Memory B cell (primary cell): ENCODE measurements around the gene TNFSF8.

ENCODE experiments used
- ATAC-seq: fragments of 150-1000 bp; cut with Tn5 transposase; 2 replicates; pipeline ENCODE4 v1.10.0; 2021; ENCODE audit warnings: low read depth, mild to moderate bottlenecking, moderate library complexity
- DNase-seq, 2 donors: peaks; one replicate each; pipeline ENCODE4 v3.0.0; 2022; ENCODE audit warnings: low spot score in 2 of 2
- H3K27ac Mint-ChIP-seq: one replicate; pipeline ENCODE4 v1.8.0; 2022; ENCODE audit warnings: mild to moderate bottlenecking, moderate library complexity, mixed read lengths
- H3K27me3 Mint-ChIP-seq: one replicate; pipeline ENCODE4 v1.8.0; 2022; ENCODE audit warnings: mixed read lengths
- H3K36me3 Mint-ChIP-seq: one replicate; pipeline ENCODE4 v1.8.0; 2022; ENCODE audit warnings: mild to moderate bottlenecking, mixed read lengths
- H3K4me1 Mint-ChIP-seq: one replicate; pipeline ENCODE4 v1.8.0; 2022; ENCODE audit warnings: mixed read lengths
- H3K4me3 Mint-ChIP-seq: one replicate; pipeline ENCODE4 v1.8.0; 2022; ENCODE audit warnings: mild to moderate bottlenecking, moderate library complexity, mixed read lengths
- H3K9me3 Mint-ChIP-seq: one replicate; pipeline ENCODE4 v1.8.0; 2022; ENCODE audit warnings: mixed read lengths

The TNFSF8 gene

GRCh38 chr9:114925672-114926071, 4.7 kb downstream of the TNFSF8 start:
- H3K36me3 Mint-ChIP-seq = no peaks in the 10 kb centered on the region
- H3K27ac Mint-ChIP-seq = no peak overlapping the region

DNA sequence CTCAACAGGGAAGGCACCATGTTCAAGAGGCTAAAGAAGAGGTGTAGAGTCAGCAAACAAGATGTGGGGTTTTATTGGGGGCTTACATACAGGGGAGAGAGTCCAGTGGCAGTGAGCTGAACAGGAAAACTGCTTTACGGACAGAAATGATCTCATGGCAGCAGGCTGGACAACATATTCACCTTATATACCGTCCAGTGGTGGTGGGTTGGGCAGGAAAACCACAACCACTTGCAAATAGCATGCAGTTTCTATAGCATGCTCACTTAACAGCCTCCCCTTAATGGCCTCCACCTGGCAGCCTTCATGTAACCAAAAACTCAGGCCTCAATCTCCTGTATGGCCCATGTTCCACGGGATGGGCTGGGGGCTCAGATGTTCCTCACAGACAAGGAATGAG, 5.4 kb downstream of the TNFSF8 start:
- ATAC-seq (no peak), DNase-seq (no peak)
- Mint-ChIP-seq H3K9me3 (no peaks in the 10 kb centered on the region), H3K4me1 (peaks cover 36% of the 10 kb centered on the region), H3K27ac (no peak overlapping the region), H3K27me3 (peaks cover 11% of the 10 kb centered on the region), H3K36me3 (no peaks in the 10 kb centered on the region), H3K4me3 (no peak overlapping the region)

More at GRCh38 chr9:114925672-114926071, 4.7 kb downstream of the TNFSF8 start:
- peaks cover 41% of the 10 kb centered on the region for H3K4me1 Mint-ChIP-seq
- H3K27me3 Mint-ChIP-seq = peaks cover 11% of the 10 kb centered on the region
- no peaks in the 10 kb centered on the region for H3K9me3 Mint-ChIP-seq
- DNase-seq (no peak), ATAC-seq (no peak)
- peak overlapping the region; percentile 58 for H3K4me3 Mint-ChIP-seq

DNA sequence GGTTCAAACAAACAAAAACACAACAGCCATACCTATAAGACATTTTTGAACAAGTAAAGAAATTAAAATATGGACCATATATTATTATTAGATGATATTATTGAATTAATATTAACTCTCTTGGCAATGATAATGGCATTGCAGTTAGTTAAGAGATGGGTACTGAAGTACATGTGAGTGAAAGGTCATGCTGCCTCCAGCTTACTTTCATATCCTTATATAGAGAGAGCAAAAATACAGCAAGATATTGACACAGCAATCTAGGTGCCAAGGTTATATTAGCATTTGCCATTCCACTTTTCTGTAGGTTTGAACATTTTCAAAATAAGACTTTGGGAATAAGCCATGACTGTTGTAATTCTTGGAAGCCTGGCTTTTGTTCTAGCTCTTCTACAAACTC, 6.1 kb downstream of the TNFSF8 start:
- ATAC-seq = no peak
- peaks cover 11% of the 10 kb centered on the region for H3K27me3 Mint-ChIP-seq
- H3K9me3 Mint-ChIP-seq = no peaks in the 10 kb centered on the region
- no peak for DNase-seq
- no peak overlapping the region for H3K27ac Mint-ChIP-seq
- H3K4me3 Mint-ChIP-seq = no peak overlapping the region
- H3K4me1 Mint-ChIP-seq = peaks cover 32% of the 10 kb centered on the region
- no peaks in the 10 kb centered on the region for H3K36me3 Mint-ChIP-seq

- Mint-ChIP-seq H3K9me3 (no peaks in the 10 kb centered on the region), H3K36me3 (no peaks in the 10 kb centered on the region), H3K27ac (no peak overlapping the region), H3K4me1 (peaks cover 29% of the 10 kb centered on the region), H3K4me3 (no peak overlapping the region), H3K27me3 (peaks cover 11% of the 10 kb centered on the region)
- ATAC-seq (no peak), DNase-seq (no peak)
Observed at GRCh38 chr9:114923918-114924317, 6.5 kb downstream of the TNFSF8 start.

GRCh38 chr9:114921171-114921570, 9.2 kb downstream of the TNFSF8 start:
- Mint-ChIP-seq H3K9me3 (no peaks in the 10 kb centered on the region), H3K27ac (no peak overlapping the region), H3K27me3 (peaks cover 9% of the 10 kb centered on the region), H3K36me3 (peaks cover 2% of the 10 kb centered on the region), H3K4me1 (peaks cover 16% of the 10 kb centered on the region), H3K4me3 (no peak overlapping the region)
- no peak for ATAC-seq
- no peak for DNase-seq

DNA sequence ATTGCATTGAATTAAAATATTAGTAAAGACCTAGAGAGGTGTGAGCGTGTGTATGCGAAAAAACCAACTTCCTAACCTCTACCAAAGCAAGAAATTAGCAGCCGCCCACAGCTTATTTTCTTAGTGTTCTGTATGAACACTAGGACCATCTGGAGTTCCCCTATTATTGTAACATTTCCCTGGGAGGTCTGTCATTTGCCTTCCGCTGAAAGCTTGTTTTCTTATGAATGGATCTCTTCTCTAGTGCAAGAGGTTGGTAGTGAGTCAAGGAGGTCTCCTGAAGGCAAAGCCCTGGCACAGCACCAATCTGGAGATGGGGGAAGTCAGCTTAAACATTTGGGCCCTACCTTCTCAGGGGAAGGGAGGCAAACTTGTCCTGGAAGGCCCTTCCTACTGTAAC, 10.8 kb downstream of the TNFSF8 start:
- Mint-ChIP-seq H3K9me3 (no peaks in the 10 kb centered on the region), H3K27me3 (peaks cover 3% of the 10 kb centered on the region), H3K27ac (no peak overlapping the region), H3K36me3 (peaks cover 2% of the 10 kb centered on the region), H3K4me1 (peaks cover 5% of the 10 kb centered on the region), H3K4me3 (no peak overlapping the region)
- ATAC-seq (no peak), DNase-seq (no peak)

GRCh38 chr9:114916481-114916880, 13.9 kb downstream of the TNFSF8 start:
- Mint-ChIP-seq H3K36me3 (peaks cover 2% of the 10 kb centered on the region), H3K27ac (no peak overlapping the region)

DNA sequence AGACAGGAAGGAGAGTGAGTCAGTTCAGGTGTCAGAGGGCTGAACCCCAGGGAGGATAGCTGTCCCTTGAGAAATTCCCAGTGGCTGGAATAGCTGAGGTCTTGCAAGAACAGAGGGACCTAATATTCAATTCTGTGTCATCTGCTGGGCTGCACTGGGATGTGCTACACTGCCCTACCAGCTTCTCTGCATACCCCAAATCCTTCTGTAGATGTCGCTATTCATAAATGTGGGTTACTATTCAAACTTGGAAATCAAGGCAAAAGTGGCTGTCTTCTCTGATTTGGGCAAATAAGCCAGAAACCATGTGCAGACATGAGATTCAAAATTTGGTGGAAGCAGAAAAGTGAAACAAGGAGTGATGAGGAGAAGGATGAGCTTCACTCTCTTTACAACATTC, 16.3 kb downstream of the TNFSF8 start:
- no peak for ATAC-seq
- Mint-ChIP-seq H3K27me3 (no peaks in the 10 kb centered on the region), H3K9me3 (no peaks in the 10 kb centered on the region), H3K36me3 (peaks cover 2% of the 10 kb centered on the region), H3K27ac (no peak overlapping the region), H3K4me3 (no peak overlapping the region), H3K4me1 (peaks cover 16% of the 10 kb centered on the region)
- no peak for DNase-seq

More at GRCh38 chr9:114916481-114916880, 13.9 kb downstream of the TNFSF8 start:
- Mint-ChIP-seq H3K4me3 (no peak overlapping the region), H3K4me1 (peaks cover under 1% of the 10 kb centered on the region), H3K9me3 (no peaks in the 10 kb centered on the region), H3K27me3 (no peaks in the 10 kb centered on the region)
- ATAC-seq (no peak), DNase-seq (no peak)

- Mint-ChIP-seq H3K27ac (no peak overlapping the region), H3K4me3 (no peak overlapping the region), H3K9me3 (no peaks in the 10 kb centered on the region), H3K27me3 (no peaks in the 10 kb centered on the region), H3K36me3 (peaks cover 2% of the 10 kb centered on the region), H3K4me1 (peaks cover 21% of the 10 kb centered on the region)
- ATAC-seq (no peak), DNase-seq (no peak)
Observed at GRCh38 chr9:114913656-114914055, 16.7 kb downstream of the TNFSF8 start.

- peaks cover 2% of the 10 kb centered on the region for H3K36me3 Mint-ChIP-seq
- peaks cover 23% of the 10 kb centered on the region for H3K4me1 Mint-ChIP-seq
- H3K4me3 Mint-ChIP-seq = no peak overlapping the region
- ATAC-seq (no peak), DNase-seq (no peak)
- no peak overlapping the region for H3K27ac Mint-ChIP-seq
- no peaks in the 10 kb centered on the region for H3K27me3 Mint-ChIP-seq
- H3K9me3 Mint-ChIP-seq = no peaks in the 10 kb centered on the region
Observed at GRCh38 chr9:114913217-114913616, 17.2 kb downstream of the TNFSF8 start.

DNA sequence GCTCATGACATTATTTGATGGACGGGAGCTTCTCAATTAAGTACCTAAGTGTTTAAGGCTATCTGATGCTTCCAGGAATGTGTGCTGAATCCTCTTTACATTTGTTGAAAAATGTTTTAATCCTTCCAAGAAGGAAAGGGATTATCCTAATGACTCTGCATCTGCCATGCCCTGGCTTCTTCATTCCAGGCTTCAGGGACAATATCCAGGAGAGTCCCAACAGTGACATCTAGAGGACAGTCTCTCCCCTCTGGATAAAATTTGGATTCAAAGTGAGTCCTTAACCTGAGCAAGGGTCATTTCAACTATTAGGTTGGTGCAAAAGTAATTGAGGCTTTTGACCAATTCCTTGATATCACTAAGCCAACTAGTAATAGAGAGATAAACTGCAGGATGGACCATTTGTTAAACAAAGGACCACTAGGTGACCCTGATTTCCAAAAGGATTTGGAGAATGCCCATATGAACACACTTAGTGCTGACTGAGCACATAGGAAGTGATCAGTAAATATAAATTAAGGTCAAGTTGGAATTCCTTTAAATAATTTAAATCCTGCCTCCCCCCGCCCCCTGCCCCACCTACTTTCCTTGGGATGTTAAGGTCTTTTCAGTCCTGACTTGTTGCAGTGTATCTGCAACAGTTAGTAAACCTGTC, 19.1 kb downstream of the TNFSF8 start:
- H3K27me3 Mint-ChIP-seq = no peaks in the 10 kb centered on the region
- H3K36me3 Mint-ChIP-seq = no peaks in the 10 kb centered on the region
- H3K27ac Mint-ChIP-seq = no peak overlapping the region
- no peak for ATAC-seq
- H3K9me3 Mint-ChIP-seq = no peaks in the 10 kb centered on the region
- H3K4me3 Mint-ChIP-seq = no peak overlapping the region
- DNase-seq = no peak
- H3K4me1 Mint-ChIP-seq = peaks cover 37% of the 10 kb centered on the region

DNA sequence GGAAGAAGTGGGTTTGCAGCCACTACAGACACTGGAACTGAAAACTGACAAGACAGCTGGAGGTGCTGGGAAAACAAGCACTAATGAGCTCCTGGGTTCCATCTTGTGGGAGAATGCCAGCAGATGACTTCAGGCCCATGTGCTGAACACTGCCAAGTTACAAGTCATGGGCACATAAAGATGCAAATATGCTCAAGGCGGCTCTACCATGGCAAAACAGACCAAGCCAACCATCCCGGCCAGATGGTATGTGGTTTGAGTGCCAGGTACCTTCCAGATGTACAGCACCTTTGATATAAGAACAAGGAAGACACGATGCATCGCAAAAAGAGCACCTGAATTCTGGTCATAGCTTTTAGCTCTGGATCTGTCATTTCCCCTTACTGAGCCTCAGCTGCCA, 19.9 kb downstream of the TNFSF8 start:
- Mint-ChIP-seq H3K27me3 (no peaks in the 10 kb centered on the region), H3K4me3 (no peak overlapping the region), H3K36me3 (no peaks in the 10 kb centered on the region), H3K27ac (peak overlapping the region; percentile 17), H3K9me3 (no peaks in the 10 kb centered on the region), H3K4me1 (peaks cover 37% of the 10 kb centered on the region)
- DNase-seq (no peak), ATAC-seq (peak; percentile 51)

DNA sequence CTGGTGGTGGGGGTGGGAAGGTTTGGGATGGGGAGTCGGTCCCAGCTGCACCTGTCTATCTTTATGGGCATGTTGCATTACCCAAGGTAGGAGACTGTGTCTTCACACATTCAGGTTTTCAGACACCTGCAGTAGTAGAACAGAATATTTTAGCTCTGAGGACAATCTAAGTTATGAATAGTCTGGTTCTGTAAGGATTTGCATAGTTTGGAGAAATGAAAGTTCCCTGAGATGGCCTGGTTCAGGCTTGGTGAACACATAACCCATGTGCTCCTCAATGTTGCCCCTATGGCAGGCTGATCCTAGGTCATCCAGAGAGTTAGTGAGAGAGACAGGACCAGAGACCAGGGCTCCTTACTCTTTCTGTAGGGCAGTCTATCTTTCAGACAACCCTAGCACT, 20.7 kb downstream of the TNFSF8 start:
- Mint-ChIP-seq H3K27ac (peak overlapping the region; percentile 17), H3K9me3 (no peaks in the 10 kb centered on the region), H3K4me3 (peak overlapping the region; percentile 49), H3K36me3 (no peaks in the 10 kb centered on the region), H3K4me1 (peaks cover 37% of the 10 kb centered on the region), H3K27me3 (no peaks in the 10 kb centered on the region)
- DNase-seq (no peak), ATAC-seq (peak; percentile 83)

- Mint-ChIP-seq H3K27me3 (no peaks in the 10 kb centered on the region), H3K4me1 (peaks cover 37% of the 10 kb centered on the region), H3K4me3 (peak overlapping the region; percentile 34), H3K9me3 (no peaks in the 10 kb centered on the region), H3K36me3 (no peaks in the 10 kb centered on the region), H3K27ac (peak overlapping the region; percentile 17)
- peak; percentile 10 for ATAC-seq
- DNase-seq = no peak
Observed at GRCh38 chr9:114908805-114909448, 21.5 kb downstream of the TNFSF8 start.
